GM18505 (cell line): Measurements from ENCODE around the gene DYNLT4.
"Not testable (repeated sequence)": the region's sequence is repeated elsewhere in the genome, so short reads cannot be mapped to it uniquely, and the experiment has no call there.

Experiments
- ATAC-seq: cut with Tn5 transposase; IDR thresholded peaks from one replicate; pipeline ENCODE4 v1.9.1; 2021; ENCODE audit not compliant: unreplicated experiment
- POLR2A ChIP-seq: IDR thresholded peaks from 4 replicates; pipeline ENCODE4 v1.6.1; 2011; ENCODE audit warnings: borderline replicate concordance; ENCODE audit not compliant: insufficient read depth, insufficient read length; ENCODE audit errors: extremely low read depth

Gene DYNLT4, protein sequence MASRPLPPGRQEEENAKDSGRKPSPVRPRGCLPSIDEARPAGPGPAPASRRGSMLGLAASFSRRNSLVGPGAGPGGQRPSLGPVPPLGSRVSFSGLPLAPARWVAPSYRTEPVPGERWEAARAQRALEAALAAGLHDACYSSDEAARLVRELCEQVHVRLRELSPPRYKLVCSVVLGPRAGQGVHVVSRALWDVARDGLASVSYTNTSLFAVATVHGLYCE

DNA sequence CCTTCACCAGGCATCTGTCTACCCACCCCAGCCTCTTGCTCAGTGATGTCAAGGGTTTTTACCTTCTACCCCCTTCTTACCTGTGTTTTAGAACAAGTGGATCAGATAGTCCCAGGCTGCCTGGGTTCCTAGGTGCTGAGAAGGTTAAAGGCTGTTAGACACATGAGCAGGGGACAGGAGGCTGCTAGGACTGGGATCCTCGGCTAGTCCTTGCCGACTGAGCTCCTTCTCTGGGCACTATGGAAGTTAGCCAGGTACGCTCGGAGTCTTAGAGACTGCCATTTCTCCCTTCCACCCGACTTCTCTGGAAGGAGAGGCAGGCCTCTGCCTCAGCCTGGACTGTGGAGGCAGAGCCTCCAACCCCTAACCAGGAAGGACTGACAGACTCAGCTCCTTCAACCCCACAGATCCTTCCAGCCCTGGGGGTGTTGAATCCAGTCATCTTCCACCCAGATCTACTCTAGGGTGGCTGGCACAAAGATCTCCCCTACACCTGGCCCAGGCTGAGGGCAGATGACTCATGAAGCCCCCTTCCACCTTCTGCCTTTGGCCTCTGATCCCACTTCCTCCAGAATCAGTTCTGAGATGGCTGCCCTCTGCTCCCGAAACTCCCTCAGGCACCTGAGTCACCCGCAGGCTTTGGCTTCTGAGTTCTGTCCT is at the start of gene DYNLT4:
Gene DYNLT4, minus strand, starts transcription at position 648 of the 660 bp plus-strand sequence. CDS start 683 bp downstream, outside the sequence.
- no peak for ATAC-seq
- no peak for TF ChIP-seq POLR2A

DNA sequence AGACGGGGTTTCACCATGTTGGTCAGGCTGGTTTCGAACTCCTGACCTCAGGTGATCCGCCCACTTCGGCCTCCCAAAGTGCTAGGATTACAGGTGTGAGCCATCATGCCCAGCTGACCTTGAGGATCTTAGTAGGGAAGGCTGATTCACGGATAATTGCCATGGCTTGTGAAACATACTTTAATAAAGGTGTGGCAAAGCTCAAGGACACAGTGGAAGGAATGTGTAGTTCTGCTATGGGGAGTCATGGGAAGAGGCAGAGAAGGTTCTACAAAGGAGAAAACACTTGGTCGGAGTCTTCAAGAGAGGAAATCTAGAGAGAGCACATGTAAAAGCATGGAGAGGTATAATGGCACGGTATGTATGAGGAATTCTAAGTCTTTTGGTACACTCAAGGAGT is 48.6 kb upstream of the DYNLT4 start:
- no peak for ATAC-seq

DNA sequence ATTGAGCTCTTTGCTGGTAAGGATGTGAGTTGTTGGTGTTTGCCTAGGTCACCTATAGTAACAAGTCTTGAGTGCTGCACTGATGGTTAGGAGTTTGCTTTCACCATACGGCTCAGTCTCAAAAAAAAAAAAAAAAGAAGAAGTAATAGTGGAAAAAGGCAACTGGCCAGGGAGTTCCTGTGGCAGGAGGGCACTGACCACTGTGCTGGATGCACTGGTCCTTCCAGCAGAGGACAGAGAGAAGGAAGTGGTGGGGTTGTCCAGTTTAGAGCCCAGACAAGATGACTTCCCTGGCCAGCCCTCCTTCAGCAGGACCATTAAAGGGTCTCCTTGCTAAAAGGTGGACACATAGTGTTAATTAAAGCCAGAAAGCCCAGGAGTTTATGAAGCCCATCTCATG is 47.8 kb upstream of the DYNLT4 start:
- no peak for TF ChIP-seq POLR2A
- ATAC-seq: no peak

More for the DNA sequence above, 48.6 kb upstream of the DYNLT4 start:
- no peak for TF ChIP-seq POLR2A

DNA sequence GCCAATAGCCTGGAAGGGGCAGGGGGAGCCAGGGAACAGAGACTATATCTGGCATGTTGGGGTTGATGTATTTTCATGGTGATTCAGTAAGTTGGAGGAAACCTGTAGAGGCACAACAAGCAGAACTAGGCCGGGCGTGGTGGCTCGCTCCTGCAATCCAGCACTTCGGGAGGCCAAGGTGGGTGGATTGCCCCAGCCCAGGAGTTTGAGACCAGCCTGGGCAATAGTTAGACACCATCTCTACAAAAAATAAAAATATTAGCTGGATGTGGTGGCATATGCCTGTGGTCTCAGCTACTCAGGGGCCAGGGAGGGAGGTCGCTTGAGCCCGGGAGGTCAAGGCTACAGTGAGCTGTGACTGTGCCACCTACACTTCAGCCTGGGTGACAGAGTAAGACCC is 46.0 kb upstream of the DYNLT4 start:
- TF ChIP-seq POLR2A: no peak
- no peak for ATAC-seq

DNA sequence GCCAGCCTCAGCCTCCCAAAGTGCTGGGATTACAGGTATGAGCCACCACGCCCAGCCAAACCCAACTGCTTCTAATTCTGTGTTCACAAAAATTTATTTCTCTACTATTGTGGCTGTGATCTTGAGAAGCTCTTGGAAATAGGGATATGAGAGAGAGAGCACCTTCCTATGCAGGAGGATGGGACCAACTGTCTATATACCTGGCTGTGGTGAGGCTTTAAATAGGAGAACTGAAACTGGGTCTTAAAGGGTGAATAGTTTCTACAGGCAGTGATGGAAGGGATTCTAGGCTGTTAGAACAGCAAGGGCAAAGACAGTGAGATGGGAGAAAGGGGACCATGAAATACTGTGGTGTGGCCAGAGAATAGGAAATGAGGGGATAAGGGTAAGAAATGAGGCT is 44.2 kb upstream of the DYNLT4 start:
- ATAC-seq: no peak
- no peak for TF ChIP-seq POLR2A

- no peak for ATAC-seq
- TF ChIP-seq POLR2A: no peak
These were observed 42.5 kb upstream of the DYNLT4 start for GRCh38 chr1:44849575-44850132.

- ATAC-seq: no peak
These were observed 41.5 kb upstream of the DYNLT4 start for GRCh38 chr1:44848456-44849181.

DNA sequence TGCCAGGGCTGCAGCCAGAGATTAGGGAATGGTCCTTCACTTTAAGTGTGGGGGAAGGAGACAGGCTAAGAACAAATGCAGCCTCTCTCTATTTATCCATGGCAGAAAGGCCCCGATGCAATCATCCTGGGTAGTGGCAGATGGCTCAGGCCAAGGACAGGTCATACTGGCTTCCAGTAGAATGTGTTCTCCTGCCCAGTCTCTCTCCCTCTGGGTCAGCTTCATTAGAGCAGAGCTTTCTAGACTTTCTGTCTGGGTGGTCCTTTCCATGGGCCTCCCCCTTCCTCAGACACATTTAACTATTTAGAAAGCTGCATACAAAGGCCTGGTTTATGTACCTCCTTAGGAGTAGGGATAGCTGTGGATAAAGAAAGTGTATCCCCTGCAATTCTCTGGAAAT is 40.7 kb upstream of the DYNLT4 start:
- TF ChIP-seq POLR2A: no peak
- ATAC-seq: no peak

More at GRCh38 chr1:44848456-44849181, 41.5 kb upstream of the DYNLT4 start:
- no peak for TF ChIP-seq POLR2A

- no peak for ATAC-seq
- no peak for TF ChIP-seq POLR2A
These were observed 39.8 kb upstream of the DYNLT4 start for GRCh38 chr1:44846985-44847384.

DNA sequence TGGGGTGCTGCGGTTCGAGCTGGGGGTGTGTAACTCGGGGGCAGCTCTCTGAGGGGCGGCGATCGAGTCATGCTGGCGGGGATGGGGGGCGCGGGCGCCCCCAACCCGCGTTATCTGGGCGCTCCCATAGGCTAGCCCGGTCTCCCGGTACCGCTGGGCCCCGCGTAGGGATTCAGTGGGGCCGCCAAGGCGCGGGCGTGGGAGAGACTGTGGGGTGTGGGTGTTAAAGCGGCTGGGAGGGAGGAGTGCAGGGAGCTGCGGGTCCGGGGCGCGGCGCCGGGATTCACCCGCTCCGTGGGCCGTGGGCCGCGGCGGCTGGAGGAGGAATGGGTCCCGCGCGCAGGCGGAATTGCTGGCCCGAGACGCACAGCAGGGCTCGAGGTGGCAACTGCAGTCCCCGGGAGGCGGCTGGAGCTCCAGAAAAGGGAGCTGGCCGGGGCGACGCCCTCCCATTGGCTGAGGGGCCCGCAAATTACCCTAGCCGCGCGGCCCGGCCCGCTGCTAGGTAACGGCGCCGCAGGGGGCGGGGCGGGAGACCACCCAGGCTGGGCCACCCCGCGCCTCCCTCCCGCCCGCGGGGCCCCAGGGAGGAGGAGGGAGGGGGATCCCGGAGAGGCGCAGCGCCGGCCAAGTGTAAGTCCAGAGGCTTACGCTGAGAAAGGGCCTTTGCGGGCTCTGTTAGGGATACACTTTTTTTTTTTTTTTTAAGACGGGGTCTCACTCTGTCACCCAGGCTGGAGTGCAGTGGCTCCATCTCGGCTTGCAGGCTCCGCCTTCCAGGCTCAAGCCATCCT is 35.9 kb upstream of the DYNLT4 start, which contains the start of gene PTCH2:
Gene PTCH2, minus strand, starts transcription at position 392 of the 794 bp plus-strand sequence. Its CDS starts 321 bp downstream, at position 71.
- no peak for ATAC-seq
- no peak for TF ChIP-seq POLR2A

DNA sequence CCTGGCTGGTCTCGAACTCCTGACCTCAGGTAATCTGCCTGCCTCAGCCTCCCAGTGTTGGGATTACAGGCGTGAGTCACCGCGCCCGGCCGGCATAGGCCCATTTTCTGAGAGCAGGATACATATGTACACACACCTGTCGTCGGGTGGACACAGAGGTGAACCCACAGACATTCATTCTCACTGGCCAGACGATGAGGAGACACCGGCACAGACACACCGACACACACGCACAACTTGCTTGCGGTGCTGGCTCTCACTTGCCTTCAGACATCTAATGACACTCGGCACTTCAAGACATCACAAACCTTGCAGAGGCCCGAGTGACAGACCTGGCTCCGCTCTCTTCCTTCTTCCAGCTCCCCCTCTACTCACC is 35.3 kb upstream of the DYNLT4 start:
- no peak for TF ChIP-seq POLR2A
- ATAC-seq: no peak

DNA sequence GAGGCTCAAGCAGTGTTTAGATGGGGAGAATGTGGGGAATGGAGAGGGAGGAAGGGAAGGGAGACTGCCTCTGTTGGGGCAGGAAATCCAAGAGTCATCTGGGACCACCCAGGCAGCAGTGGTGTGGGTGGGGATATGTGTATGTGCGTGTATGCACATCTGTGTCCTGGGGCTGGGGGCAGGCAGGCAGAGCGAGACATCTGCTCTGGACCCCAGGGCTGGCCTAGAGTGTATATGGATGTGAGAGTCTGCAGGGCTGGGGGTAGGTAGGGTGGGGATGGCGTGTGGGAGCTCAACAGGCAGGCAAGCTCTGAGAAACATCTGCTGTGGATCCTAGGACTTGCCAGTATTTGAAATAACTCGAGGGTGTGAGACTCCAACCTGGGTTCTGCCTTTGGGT is 32.4 kb upstream of the DYNLT4 start:
- no peak for ATAC-seq
- TF ChIP-seq POLR2A: no peak

GRCh38 chr1:44838294-44838693 is 31.1 kb upstream of the DYNLT4 start:
- not testable (repeated sequence) for ATAC-seq

- peak; percentile 59 for ATAC-seq
- no peak for TF ChIP-seq POLR2A
These were observed 28.9 kb upstream of the DYNLT4 start for GRCh38 chr1:44835738-44836675.
